ENCODE data around the gene KIAA1958.

DNA sequence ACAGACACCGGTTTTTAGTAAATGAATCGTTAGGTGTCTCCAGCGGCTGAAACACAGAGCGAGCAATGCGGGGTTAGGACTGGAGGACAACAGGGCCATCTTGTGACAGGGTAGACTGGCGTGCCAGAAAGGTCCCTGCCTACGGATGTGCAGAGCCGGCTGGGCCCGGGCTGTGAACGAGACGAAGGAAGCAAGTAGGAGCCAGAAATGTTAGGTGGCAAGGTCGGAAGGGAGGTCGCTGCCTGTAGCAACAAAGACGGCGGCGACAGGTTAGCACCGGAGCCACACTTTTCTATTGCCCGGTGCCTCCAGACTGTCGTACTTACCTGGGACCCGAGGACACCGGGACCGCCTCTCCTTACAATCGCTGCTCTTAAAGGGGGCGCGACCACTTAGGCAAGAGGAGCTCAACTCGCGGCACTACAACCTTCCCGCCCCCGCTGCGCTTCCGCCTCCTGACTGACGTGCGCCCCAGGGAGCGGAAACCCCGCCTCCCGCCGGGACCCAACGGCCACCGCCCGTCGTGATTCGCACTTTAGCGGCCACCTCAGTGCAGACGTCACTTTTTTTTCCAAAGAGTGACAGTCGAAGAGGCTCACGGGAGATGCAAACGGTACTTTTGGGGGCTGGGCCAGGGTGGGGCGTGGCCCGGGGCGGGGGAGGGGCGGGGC, 231.2 kb downstream of the KIAA1958 start, which contains the start of gene INIP:
- TF ChIP-seq FOXA1 (IDR thresholded peaks at IDR 0.05) (no peak), BHLHE40 (IDR thresholded peaks at IDR 0.05; ENCODE audit: borderline replicate concordance) (no peak), TARDBP (IDR thresholded peaks at IDR 0.05) (no peak), L3MBTL2 (conservative IDR thresholded peaks at IDR 0.05) (0 out of 2 replicates have a peak, but pooled peaks have one; percentile 12), SP1 (IDR thresholded peaks at IDR 0.05) (no peak), ELF4 (IDR thresholded peaks at IDR 0.05) (peak; percentile 54), ARNT (IDR thresholded peaks at IDR 0.05) (no peak), SUZ12 (IDR thresholded peaks at IDR 0.05) (no peak), PKNOX1 (IDR thresholded peaks at IDR 0.05) (peak; percentile 99), LEF1 (IDR thresholded peaks at IDR 0.05; ENCODE audit: borderline replicate concordance) (no peak), CTBP1 (IDR thresholded peaks at IDR 0.05; ENCODE audit: borderline replicate concordance) (no peak), FOXM1 (IDR thresholded peaks at IDR 0.05; ENCODE audit: borderline replicate concordance) (no peak)
